Measurements from ENCODE around the gene APOE. TPM values are rescaled to one million over a fixed set of nuclear protein-coding genes. Genes with fewer than 3 reads are reported as not detected.

Gene APOE
- total and polyA plus RNA-seq, 9 of the 15 experiments (the other 6 are each of a cell fraction or from before 2014, with no cell fraction given): 0.14 to 180 (median 58.1) TPM; not detected in 1

DNA sequence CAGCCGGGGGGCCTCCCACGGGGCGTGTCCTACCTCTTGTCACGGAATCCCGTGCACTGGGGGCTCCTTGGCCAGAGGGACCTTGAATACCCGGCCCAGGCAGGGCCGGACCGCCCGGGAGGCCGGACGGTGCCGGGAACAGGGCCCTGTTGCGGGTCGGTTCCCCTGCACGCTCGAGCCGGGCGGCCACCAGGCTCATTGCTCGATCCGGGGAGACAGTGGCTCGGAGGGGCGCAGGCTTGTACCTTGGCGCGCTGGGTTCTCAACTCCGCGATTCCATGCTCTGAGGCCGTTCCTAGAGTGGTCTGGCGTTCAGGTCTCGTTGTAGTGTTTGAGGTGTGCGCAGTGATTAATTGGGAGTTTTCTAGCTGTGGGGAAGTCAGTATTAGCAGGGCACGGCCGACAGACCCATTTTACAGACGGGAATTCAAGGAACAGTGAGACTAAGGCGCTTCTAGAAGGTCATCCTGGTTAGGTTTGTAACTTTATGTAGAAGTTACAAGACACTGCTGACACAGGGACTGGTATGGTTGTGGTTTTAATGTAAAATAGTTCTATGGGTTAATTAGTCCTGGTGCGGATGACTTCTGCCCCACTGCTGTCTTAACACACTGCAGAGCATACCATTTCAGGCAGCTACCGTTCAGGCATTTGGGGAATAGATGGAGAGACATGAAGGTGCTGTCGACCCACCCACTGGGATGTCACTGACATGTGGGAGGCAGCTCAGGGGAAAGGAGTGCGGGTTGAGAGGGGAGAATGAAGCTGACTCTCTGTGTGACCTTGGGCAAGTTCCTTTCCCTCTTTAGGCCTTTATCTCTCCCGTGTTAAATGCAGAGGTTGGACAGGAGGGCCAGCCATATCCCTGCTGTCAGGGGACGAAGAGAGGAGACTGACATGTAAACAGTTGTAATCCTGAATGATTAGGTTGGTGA is 50.2 kb downstream of the APOE start (continued):
- TF ChIP-seq, protein P1, sequence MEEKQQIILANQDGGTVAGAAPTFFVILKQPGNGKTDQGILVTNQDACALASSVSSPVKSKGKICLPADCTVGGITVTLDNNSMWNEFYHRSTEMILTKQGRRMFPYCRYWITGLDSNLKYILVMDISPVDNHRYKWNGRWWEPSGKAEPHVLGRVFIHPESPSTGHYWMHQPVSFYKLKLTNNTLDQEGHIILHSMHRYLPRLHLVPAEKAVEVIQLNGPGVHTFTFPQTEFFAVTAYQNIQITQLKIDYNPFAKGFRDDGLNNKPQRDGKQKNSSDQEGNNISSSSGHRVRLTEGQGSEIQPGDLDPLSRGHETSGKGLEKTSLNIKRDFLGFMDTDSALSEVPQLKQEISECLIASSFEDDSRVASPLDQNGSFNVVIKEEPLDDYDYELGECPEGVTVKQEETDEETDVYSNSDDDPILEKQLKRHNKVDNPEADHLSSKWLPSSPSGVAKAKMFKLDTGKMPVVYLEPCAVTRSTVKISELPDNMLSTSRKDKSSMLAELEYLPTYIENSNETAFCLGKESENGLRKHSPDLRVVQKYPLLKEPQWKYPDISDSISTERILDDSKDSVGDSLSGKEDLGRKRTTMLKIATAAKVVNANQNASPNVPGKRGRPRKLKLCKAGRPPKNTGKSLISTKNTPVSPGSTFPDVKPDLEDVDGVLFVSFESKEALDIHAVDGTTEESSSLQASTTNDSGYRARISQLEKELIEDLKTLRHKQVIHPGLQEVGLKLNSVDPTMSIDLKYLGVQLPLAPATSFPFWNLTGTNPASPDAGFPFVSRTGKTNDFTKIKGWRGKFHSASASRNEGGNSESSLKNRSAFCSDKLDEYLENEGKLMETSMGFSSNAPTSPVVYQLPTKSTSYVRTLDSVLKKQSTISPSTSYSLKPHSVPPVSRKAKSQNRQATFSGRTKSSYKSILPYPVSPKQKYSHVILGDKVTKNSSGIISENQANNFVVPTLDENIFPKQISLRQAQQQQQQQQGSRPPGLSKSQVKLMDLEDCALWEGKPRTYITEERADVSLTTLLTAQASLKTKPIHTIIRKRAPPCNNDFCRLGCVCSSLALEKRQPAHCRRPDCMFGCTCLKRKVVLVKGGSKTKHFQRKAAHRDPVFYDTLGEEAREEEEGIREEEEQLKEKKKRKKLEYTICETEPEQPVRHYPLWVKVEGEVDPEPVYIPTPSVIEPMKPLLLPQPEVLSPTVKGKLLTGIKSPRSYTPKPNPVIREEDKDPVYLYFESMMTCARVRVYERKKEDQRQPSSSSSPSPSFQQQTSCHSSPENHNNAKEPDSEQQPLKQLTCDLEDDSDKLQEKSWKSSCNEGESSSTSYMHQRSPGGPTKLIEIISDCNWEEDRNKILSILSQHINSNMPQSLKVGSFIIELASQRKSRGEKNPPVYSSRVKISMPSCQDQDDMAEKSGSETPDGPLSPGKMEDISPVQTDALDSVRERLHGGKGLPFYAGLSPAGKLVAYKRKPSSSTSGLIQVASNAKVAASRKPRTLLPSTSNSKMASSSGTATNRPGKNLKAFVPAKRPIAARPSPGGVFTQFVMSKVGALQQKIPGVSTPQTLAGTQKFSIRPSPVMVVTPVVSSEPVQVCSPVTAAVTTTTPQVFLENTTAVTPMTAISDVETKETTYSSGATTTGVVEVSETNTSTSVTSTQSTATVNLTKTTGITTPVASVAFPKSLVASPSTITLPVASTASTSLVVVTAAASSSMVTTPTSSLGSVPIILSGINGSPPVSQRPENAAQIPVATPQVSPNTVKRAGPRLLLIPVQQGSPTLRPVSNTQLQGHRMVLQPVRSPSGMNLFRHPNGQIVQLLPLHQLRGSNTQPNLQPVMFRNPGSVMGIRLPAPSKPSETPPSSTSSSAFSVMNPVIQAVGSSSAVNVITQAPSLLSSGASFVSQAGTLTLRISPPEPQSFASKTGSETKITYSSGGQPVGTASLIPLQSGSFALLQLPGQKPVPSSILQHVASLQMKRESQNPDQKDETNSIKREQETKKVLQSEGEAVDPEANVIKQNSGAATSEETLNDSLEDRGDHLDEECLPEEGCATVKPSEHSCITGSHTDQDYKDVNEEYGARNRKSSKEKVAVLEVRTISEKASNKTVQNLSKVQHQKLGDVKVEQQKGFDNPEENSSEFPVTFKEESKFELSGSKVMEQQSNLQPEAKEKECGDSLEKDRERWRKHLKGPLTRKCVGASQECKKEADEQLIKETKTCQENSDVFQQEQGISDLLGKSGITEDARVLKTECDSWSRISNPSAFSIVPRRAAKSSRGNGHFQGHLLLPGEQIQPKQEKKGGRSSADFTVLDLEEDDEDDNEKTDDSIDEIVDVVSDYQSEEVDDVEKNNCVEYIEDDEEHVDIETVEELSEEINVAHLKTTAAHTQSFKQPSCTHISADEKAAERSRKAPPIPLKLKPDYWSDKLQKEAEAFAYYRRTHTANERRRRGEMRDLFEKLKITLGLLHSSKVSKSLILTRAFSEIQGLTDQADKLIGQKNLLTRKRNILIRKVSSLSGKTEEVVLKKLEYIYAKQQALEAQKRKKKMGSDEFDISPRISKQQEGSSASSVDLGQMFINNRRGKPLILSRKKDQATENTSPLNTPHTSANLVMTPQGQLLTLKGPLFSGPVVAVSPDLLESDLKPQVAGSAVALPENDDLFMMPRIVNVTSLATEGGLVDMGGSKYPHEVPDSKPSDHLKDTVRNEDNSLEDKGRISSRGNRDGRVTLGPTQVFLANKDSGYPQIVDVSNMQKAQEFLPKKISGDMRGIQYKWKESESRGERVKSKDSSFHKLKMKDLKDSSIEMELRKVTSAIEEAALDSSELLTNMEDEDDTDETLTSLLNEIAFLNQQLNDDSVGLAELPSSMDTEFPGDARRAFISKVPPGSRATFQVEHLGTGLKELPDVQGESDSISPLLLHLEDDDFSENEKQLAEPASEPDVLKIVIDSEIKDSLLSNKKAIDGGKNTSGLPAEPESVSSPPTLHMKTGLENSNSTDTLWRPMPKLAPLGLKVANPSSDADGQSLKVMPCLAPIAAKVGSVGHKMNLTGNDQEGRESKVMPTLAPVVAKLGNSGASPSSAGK (IDR thresholded peaks at IDR 0.05): no peak
